HepG2 (cell line): ENCODE measurements around the gene CELSR2. TPM values are rescaled to one million over a fixed set of nuclear protein-coding genes. Genes with fewer than 3 reads are reported as not detected.

Source experiments
- AHR ChIP-seq: IDR thresholded peaks from 2 replicates; pipeline ENCODE4 v1.6.1; 2018; ENCODE audit warnings: missing genetic modification reagents, missing compliant biosample characterization
- DNMT1 ChIP-seq: sonication (generic); formaldehyde crosslinking; IDR thresholded peaks from 2 replicates; pipeline ENCODE4 v1.5.1; 2020; ENCODE audit warnings: mild to moderate bottlenecking, missing genetic modification reagents
- EHMT2 ChIP-seq: fragments of 200-600 bp; sonication (generic); IDR thresholded peaks from 2 replicates; pipeline ENCODE4 v1.7.0; 2017; ENCODE audit warnings: antibody characterized with exemption, low read depth, low read length, borderline replicate concordance
- HDAC2 ChIP-seq: sonication (generic); formaldehyde crosslinking; IDR thresholded peaks from 2 replicates; pipeline ENCODE4 v1.4.0; 2020; ENCODE audit warnings: missing genetic modification reagents
- HNRNPLL ChIP-seq: fragments of 200-400 bp; formaldehyde crosslinking; IDR thresholded peaks from 2 replicates; pipeline ENCODE4 v1.6.1; 2017; ENCODE audit warnings: mild to moderate bottlenecking, low read depth, low read length; ENCODE audit not compliant: poor library complexity, severe bottlenecking
- ISL2 ChIP-seq: sonication (generic); formaldehyde crosslinking; IDR thresholded peaks from 2 replicates; pipeline ENCODE4 v1.5.0; 2020; ENCODE audit warnings: missing genetic modification reagents
- ISX ChIP-seq: sonication (generic); formaldehyde crosslinking; conservative IDR thresholded peaks from 2 replicates; pipeline ENCODE4 v1.5.0; 2020; ENCODE audit warnings: missing genetic modification reagents
- JARID2 ChIP-seq: sonication (generic); formaldehyde crosslinking; IDR thresholded peaks from 2 replicates; pipeline ENCODE4 v1.8.1; 2023; ENCODE audit warnings: missing genetic modification reagents, inconsistent platforms; ENCODE audit not compliant: insufficient replicate concordance
- MBNL3 ChIP-seq: fragments of 250-450 bp; sonication (Bioruptor Pico); conservative IDR thresholded peaks from 2 replicates; pipeline ENCODE4 v1.8.0; 2022; ENCODE audit warnings: mild to moderate bottlenecking, inconsistent platforms
- MED1 ChIP-seq: sonication (generic); formaldehyde crosslinking; IDR thresholded peaks from 2 replicates; pipeline ENCODE4 v1.4.0; 2020; ENCODE audit warnings: missing genetic modification reagents
- NR2F6 ChIP-seq, 2 experiments: IDR thresholded peaks; 2 replicates each; pipeline ENCODE4 v1.6.1; 2016; ENCODE audit warnings: antibody characterized with exemption in 1 of 2, mild to moderate bottlenecking in 1 of 2
- RBM22 ChIP-seq: fragments of 200-400 bp; formaldehyde crosslinking; optimal IDR thresholded peaks from 2 replicates; pipeline ENCODE3; 2017; ENCODE audit warnings: mild to moderate bottlenecking, low read length, moderate library complexity
- RELA ChIP-seq: sonication (generic); formaldehyde crosslinking; IDR thresholded peaks from 2 replicates; pipeline ENCODE4 v1.4.0; 2020; ENCODE audit warnings: missing genetic modification reagents
- ZIK1 ChIP-seq: sonication (generic); formaldehyde crosslinking; IDR thresholded peaks from 2 replicates; pipeline ENCODE4 v1.5.0; 2020; ENCODE audit warnings: mild to moderate bottlenecking, low read depth, missing genetic modification reagents, borderline replicate concordance
- ZMYM2 ChIP-seq: sonication (generic); formaldehyde crosslinking; IDR thresholded peaks from 2 replicates; pipeline ENCODE4 v1.8.0; 2022; ENCODE audit warnings: mild to moderate bottlenecking, missing genetic modification reagents
- ZNF556 ChIP-seq: sonication (generic); formaldehyde crosslinking; IDR thresholded peaks from 2 replicates; pipeline ENCODE4 v1.4.0; 2020; ENCODE audit warnings: mild to moderate bottlenecking, missing genetic modification reagents, borderline replicate concordance
- ZNF816 ChIP-seq: sonication (generic); formaldehyde crosslinking; IDR thresholded peaks from 2 replicates; pipeline ENCODE4 v1.8.0; 2022; ENCODE audit warnings: missing genetic modification reagents, mild to moderate bottlenecking, borderline replicate concordance
- polyA plus RNA-seq, 8 experiments: library from polyadenylated mRNA; depleted of rRNA in 3 of 8; stranded (reverse) in 7 of 8; unstranded in 1 of 8; fragments of >200 nt; fragmentation: Illumina TruSeq in 4 of 8; extraction: Trizol in 4 of 8; gene quantifications; 2 replicates each; pipeline versions ENCODE4 v1.2.1 to v1.2.3, GENCODE V29; 2011 to 2016; ENCODE audit warnings: low read depth in 4 of 8, missing spikeins in 1 of 8, mixed read lengths in 1 of 8; ENCODE audit not compliant: insufficient read depth in 1 of 8
- total RNA-seq, 5 experiments: library from RNA; depleted of rRNA; stranded (reverse); fragments of >200 nt; fragmentation: Illumina TruSeq; extraction: Trizol; gene quantifications; 2 replicates each; pipeline ENCODE4 v1.2.3, GENCODE V29; 2016; ENCODE audit warnings: low read depth in 1 of 5
- TF ChIP-seq, protein P1 (sequence below): sonication (generic); formaldehyde crosslinking; IDR thresholded peaks from 2 replicates; pipeline ENCODE4 v1.9.0; 2021; ENCODE audit warnings: missing genetic modification reagents, borderline replicate concordance
- TF ChIP-seq, protein P2 (sequence below): sonication (generic); formaldehyde crosslinking; IDR thresholded peaks from 2 replicates; pipeline ENCODE4 v1.4.0; 2020; ENCODE audit warnings: missing genetic modification reagents
- TF ChIP-seq, protein P3 (sequence below): sonication (generic); formaldehyde crosslinking; IDR thresholded peaks from 2 replicates; pipeline ENCODE4 v1.5.1; 2020; ENCODE audit warnings: missing genetic modification reagents, mild to moderate bottlenecking, borderline replicate concordance
- TF ChIP-seq, protein P4 (sequence below): IDR thresholded peaks from 2 replicates; pipeline ENCODE4 v1.6.1; 2016; ENCODE audit warnings: missing compliant biosample characterization, missing genetic modification reagents, borderline replicate concordance

Gene CELSR2
- total and polyA plus RNA-seq, 2 of the 13 experiments (the other 11 are each of a cell fraction or from before 2014, with no cell fraction given), result 4.0 to 6.6 TPM

DNA sequence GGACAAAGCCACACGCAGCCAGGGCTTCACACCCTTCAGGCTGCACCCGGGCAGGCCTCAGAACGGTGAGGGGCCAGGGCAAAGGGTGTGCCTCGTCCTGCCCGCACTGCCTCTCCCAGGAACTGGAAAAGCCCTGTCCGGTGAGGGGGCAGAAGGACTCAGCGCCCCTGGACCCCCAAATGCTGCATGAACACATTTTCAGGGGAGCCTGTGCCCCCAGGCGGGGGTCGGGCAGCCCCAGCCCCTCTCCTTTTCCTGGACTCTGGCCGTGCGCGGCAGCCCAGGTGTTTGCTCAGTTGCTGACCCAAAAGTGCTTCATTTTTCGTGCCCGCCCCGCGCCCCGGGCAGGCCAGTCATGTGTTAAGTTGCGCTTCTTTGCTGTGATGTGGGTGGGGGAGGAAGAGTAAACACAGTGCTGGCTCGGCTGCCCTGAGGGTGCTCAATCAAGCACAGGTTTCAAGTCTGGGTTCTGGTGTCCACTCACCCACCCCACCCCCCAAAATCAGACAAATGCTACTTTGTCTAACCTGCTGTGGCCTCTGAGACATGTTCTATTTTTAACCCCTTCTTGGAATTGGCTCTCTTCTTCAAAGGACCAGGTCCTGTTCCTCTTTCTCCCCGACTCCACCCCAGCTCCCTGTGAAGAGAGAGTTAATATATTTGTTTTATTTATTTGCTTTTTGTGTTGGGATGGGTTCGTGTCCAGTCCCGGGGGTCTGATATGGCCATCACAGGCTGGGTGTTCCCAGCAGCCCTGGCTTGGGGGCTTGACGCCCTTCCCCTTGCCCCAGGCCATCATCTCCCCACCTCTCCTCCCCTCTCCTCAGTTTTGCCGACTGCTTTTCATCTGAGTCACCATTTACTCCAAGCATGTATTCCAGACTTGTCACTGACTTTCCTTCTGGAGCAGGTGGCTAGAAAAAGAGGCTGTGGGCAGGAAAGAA, 25.5 kb downstream of the CELSR2 start (continued):
- TF ChIP-seq, protein P1, sequence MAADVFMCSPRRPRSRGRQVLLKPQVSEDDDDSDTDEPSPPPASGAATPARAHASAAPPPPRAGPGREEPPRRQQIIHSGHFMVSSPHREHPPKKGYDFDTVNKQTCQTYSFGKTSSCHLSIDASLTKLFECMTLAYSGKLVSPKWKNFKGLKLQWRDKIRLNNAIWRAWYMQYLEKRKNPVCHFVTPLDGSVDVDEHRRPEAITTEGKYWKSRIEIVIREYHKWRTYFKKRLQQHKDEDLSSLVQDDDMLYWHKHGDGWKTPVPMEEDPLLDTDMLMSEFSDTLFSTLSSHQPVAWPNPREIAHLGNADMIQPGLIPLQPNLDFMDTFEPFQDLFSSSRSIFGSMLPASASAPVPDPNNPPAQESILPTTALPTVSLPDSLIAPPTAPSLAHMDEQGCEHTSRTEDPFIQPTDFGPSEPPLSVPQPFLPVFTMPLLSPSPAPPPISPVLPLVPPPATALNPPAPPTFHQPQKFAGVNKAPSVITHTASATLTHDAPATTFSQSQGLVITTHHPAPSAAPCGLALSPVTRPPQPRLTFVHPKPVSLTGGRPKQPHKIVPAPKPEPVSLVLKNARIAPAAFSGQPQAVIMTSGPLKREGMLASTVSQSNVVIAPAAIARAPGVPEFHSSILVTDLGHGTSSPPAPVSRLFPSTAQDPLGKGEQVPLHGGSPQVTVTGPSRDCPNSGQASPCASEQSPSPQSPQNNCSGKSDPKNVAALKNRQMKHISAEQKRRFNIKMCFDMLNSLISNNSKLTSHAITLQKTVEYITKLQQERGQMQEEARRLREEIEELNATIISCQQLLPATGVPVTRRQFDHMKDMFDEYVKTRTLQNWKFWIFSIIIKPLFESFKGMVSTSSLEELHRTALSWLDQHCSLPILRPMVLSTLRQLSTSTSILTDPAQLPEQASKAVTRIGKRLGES (CRISPR knock-in tag), result no peak
- 0 out of 2 replicates have a peak, but pooled peaks have one; percentile 42 for TF ChIP-seq ZNF556
- TF ChIP-seq, protein P2, sequence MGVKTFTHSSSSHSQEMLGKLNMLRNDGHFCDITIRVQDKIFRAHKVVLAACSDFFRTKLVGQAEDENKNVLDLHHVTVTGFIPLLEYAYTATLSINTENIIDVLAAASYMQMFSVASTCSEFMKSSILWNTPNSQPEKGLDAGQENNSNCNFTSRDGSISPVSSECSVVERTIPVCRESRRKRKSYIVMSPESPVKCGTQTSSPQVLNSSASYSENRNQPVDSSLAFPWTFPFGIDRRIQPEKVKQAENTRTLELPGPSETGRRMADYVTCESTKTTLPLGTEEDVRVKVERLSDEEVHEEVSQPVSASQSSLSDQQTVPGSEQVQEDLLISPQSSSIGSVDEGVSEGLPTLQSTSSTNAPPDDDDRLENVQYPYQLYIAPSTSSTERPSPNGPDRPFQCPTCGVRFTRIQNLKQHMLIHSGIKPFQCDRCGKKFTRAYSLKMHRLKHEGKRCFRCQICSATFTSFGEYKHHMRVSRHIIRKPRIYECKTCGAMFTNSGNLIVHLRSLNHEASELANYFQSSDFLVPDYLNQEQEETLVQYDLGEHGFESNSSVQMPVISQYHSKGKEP (CRISPR knock-in tag), result no peak
- no peak for TF ChIP-seq RBM22
- TF ChIP-seq HDAC2 (CRISPR knock-in tag), result peak; percentile 82
- TF ChIP-seq, protein P3, sequence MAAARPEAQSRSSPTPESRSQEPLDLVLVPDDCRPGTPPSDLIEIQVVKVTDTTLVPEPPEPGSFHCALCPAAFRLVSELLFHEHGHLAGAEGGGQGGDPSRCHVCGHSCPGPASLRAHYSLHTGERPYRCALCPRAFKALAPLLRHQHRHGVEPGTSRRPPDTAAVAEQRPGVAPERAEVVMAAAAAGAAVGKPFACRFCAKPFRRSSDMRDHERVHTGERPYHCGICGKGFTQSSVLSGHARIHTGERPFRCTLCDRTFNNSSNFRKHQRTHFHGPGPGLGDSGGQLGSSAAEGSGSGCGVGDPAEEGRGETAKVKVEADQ, result peak; percentile 38; the same call in 1 of the 2 replicates
- TF ChIP-seq ISL2 (CRISPR knock-in tag), result peak; percentile 71
- no peak for TF ChIP-seq AHR
- no peak for TF ChIP-seq JARID2
- 0 out of 2 replicates have a peak, but pooled peaks have one; percentile 10 for TF ChIP-seq ZMYM2 (CRISPR knock-in tag)
- TF ChIP-seq ISX, result no peak
- no peak for TF ChIP-seq ZNF816 (CRISPR knock-in tag)
- no peak for TF ChIP-seq EHMT2
- TF ChIP-seq ZIK1 (CRISPR knock-in tag), result no peak
- no peak for TF ChIP-seq RELA
- 0 out of 2 replicates have a peak, but pooled peaks have one; percentile 6 for TF ChIP-seq NR2F6 (IDR thresholded peaks at IDR 0.05)
- peak; percentile 68; the same call in 1 of the 2 replicates for TF ChIP-seq NR2F6 (CRISPR knock-in tag; IDR thresholded peaks at IDR 0.05)
- peak; percentile 73 for TF ChIP-seq MED1 (CRISPR knock-in tag)
- TF ChIP-seq, protein P4, sequence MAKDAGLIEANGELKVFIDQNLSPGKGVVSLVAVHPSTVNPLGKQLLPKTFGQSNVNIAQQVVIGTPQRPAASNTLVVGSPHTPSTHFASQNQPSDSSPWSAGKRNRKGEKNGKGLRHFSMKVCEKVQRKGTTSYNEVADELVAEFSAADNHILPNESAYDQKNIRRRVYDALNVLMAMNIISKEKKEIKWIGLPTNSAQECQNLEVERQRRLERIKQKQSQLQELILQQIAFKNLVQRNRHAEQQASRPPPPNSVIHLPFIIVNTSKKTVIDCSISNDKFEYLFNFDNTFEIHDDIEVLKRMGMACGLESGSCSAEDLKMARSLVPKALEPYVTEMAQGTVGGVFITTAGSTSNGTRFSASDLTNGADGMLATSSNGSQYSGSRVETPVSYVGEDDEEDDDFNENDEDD (CRISPR knock-in tag), result peak; percentile 77; the same call in 1 of the 2 replicates
- TF ChIP-seq HNRNPLL, result peak; percentile 75
- no peak for TF ChIP-seq MBNL3 (CRISPR knock-in tag)
- TF ChIP-seq DNMT1 (CRISPR knock-in tag), result no peak
